CD8-positive, alpha-beta memory T cell (primary cell): Measurements from ENCODE around the gene PDXP. TPM values are rescaled to one million over a fixed set of nuclear protein-coding genes. Genes with fewer than 3 reads are reported as not detected.
A peak's percentile ranks its signal among the peaks of the same experiment; 100 is the strongest.

Experiments used
- CTCF ChIA-PET: fragments of 350-600 bp; sonication (Branson Sonifier 250); formaldehyde crosslinking; loops from one replicate; lab custom pipeline; 2021; ENCODE audit warnings: antibody characterized with exemption; lab: Charles Lee
- POLR2A ChIA-PET: fragments of 350-600 bp; sonication (Branson Sonifier 250); formaldehyde crosslinking; loops from one replicate; lab custom pipeline; 2021; ENCODE audit warnings: antibody characterized with exemption; lab: Charles Lee
- DNase-seq, 5 donors: peaks; one replicate each; pipeline versions ENCODE4 v3.0.0 to v3.0.0-alpha.2; 2020 to 2022; ENCODE audit warnings: mixed read lengths in 1 of 5
- H3K27ac ChIP-seq: one replicate; pipeline ENCODE4 v1.7.0; 2013; ENCODE audit warnings: low read depth, mild to moderate bottlenecking, low read length, moderate library complexity
- H3K27me3 ChIP-seq: 2 replicates; pipeline ENCODE4 v1.7.0; 2013; ENCODE audit warnings: low read length, mild to moderate bottlenecking; ENCODE audit not compliant: insufficient read depth, poor library complexity, severe bottlenecking
- H3K36me3 ChIP-seq: 2 replicates; pipeline ENCODE4 v1.7.0; 2013; ENCODE audit warnings: mild to moderate bottlenecking, low read length, moderate library complexity; ENCODE audit not compliant: insufficient read depth
- H3K4me1 ChIP-seq: 2 replicates; pipeline ENCODE4 v1.7.0; 2013; ENCODE audit warnings: mild to moderate bottlenecking, low read length, moderate library complexity; ENCODE audit not compliant: insufficient read depth
- H3K4me3 ChIP-seq: 2 replicates; pipeline ENCODE4 v1.7.0; 2013; ENCODE audit warnings: mild to moderate bottlenecking, low read length
- H3K9me3 ChIP-seq: 2 replicates; pipeline ENCODE4 v1.7.0; 2013; ENCODE audit warnings: mild to moderate bottlenecking, low read length
- H3K27ac Mint-ChIP-seq, 8 donors: one replicate each; pipeline ENCODE4 v1.8.0; 2020 to 2021; ENCODE audit warnings: mixed read lengths in 8 of 8, mild to moderate bottlenecking in 6 of 8, inconsistent platforms in 3 of 8, moderate library complexity in 3 of 8
- H3K27me3 Mint-ChIP-seq, 2 donors: one replicate each; pipeline ENCODE4 v1.8.0; 2020 to 2021; ENCODE audit warnings: mixed read lengths in 2 of 2, mild to moderate bottlenecking in 1 of 2, moderate library complexity in 1 of 2
- H3K36me3 Mint-ChIP-seq, 3 donors: one replicate each; pipeline ENCODE4 v1.8.0; 2020 to 2021; ENCODE audit warnings: mixed read lengths in 3 of 3, inconsistent platforms in 1 of 3, mild to moderate bottlenecking in 1 of 3
- H3K4me1 Mint-ChIP-seq, 3 donors: one replicate each; pipeline ENCODE4 v1.8.0; 2020 to 2021; ENCODE audit warnings: mixed read lengths in 3 of 3, inconsistent platforms in 1 of 3, mild to moderate bottlenecking in 1 of 3
- H3K4me3 Mint-ChIP-seq, 7 donors: one replicate each; pipeline ENCODE4 v1.8.0; 2020 to 2021; ENCODE audit warnings: mixed read lengths in 7 of 7, mild to moderate bottlenecking in 6 of 7, moderate library complexity in 4 of 7, inconsistent platforms in 2 of 7
- H3K9me3 Mint-ChIP-seq, 5 donors: one replicate each; pipeline ENCODE4 v1.8.0; 2020 to 2022; ENCODE audit warnings: mixed read lengths in 5 of 5, mild to moderate bottlenecking in 3 of 5, moderate library complexity in 2 of 5, inconsistent platforms in 1 of 5
- polyA plus RNA-seq: library from polyadenylated mRNA; unstranded; fragments of 300-500 nt; fragmentation: Illumina TruSeq; gene quantifications from one replicate; pipeline ENCODE4 v1.2.3, GENCODE V29; 2021
- total RNA-seq, 2 experiments: library from RNA; stranded (reverse); gene quantifications; one replicate each; pipeline ENCODE4 v1.2.3, GENCODE V29; 2021

PDXP gene
- total and polyA plus RNA-seq, 3 experiments from 2014 or later = 7.1 to 37.8 (median 36.0) TPM

DNA sequence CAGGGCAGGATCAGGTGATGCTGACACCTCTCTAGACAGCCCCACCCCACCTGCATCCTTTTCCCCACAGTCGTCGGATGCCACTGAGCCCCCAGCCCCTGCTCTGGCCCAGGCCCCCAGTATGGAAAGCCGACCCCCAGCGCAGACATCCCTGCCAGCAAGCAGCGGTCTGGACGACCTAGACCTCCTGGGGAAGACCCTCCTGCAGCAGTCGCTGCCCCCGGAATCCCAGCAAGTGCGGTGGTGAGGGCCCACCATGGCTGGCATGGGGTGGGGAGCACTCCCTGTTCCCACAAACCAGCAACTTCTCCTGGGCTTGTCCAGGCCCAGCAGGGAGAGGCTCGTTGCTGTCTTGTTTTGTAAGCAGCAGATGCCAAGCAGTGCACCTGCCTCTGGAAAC, 28.6 kb upstream of the PDXP start:
- no peak for DNase-seq
- peaks cover 79% of the 10 kb centered on the region for H3K4me1 ChIP-seq
- no peaks in the 10 kb centered on the region for H3K27me3 Mint-ChIP-seq
- no peak overlapping the region for H3K27ac ChIP-seq
- peaks cover 0 to 18% (median 2%) of the 10 kb centered on the region in 3 donors for H3K36me3 Mint-ChIP-seq
- peak overlapping the region in 4 of 8 donors; percentile 36 to 70 (median 49) for H3K27ac Mint-ChIP-seq
- no peaks in the 10 kb centered on the region for H3K36me3 ChIP-seq
- no peak overlapping the region for H3K4me3 ChIP-seq
- H3K27me3 ChIP-seq = no peaks in the 10 kb centered on the region
- H3K9me3 ChIP-seq = no peaks in the 10 kb centered on the region
- H3K9me3 Mint-ChIP-seq = no peaks in the 10 kb centered on the region
- H3K4me3 Mint-ChIP-seq = peak overlapping the region in 2 of 7 donors; percentile 9 to 44
- peaks cover 61 to 92% (median 65%) of the 10 kb centered on the region in 3 donors for H3K4me1 Mint-ChIP-seq
- ChIA-PET POLR2A (interaction anchor here (1.5 to 9.6 kb wide), 2 partner anchors 21 to 28 kb away, joined by 7 to 50 read pairs; partner anchors contain the start of genes GGA1 and PDXP), CTCF (interaction anchor here (1.1 to 11.2 kb wide), 2 partner anchors 11 to 23 kb away, joined by 3 to 236 read pairs; partner anchors contain the start of gene SH3BP1)

DNA sequence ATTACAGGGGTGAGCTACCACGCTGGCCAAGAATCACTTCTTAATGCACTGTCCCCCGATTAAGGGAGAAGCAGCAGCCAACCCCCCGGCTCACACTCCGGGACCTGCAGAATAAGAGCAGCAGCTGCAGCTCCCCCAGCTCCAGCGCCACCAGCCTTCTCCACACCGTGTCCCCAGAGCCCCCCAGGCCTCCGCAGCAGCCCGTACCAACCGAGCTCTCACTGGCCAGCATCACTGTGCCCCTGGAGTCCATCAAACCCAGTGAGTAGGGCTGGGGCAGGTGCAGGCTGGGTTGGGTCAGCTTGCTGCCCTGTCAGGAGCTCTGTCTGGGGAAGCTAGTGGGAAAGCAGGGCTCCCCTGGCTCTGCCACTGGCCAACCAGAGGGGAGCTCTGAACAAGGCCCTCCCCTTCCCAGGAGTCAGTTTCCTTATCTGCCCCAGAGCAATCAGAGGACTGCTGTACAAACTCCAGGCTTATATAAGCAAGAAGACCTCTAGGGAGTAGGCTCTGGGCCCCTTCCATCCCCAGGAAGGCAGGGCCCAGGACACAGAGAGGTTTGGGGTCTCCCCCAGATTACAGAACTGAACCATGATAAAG, 27.6 kb upstream of the PDXP start:
- CTCF ChIA-PET = interaction anchor here (1.1 to 16.3 kb wide), 7 partner anchors 10 to 51 kb away, joined by 3 to 375 read pairs (median 4); partner anchors contain the start of genes LGALS1, NOL12, PDXP and SH3BP1
- H3K4me1 Mint-ChIP-seq = peaks cover 60 to 92% (median 63%) of the 10 kb centered on the region in 3 donors

DNA sequence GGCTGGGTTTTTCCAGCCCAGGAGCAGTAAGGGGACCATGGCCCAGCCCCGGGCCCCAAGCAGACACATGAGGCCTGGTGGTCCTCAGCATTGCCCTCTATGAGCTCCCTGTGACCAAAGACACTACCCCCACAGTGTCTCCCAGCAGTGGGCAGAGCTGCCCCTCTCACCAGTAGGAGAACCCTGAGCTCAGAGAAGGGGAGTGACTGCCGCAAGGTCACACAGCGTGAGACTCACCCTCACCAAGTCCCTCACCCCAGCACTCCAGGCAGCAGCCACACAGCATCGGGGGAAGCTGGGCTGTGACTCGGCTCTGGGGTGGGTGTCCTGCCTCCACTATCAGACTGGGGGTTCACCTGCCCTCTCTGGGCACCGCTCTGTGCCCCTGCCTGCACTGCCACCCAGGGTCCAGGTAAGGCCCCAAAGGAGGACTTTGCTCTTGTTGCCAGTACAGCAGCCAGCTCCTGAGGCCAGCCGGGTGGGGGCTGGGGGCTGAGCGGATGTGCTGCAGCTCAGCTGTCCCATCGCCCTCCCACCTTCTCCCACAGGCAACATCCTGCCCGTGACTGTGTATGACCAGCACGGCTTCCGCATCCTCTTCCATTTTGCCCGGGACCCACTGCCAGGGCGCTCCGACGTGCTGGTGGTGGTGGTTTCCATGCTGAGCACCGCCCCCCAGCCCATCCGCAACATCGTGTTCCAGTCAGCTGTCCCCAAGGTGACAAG, 26.9 kb upstream of the PDXP start:
- H3K9me3 ChIP-seq = no peaks in the 10 kb centered on the region
- POLR2A ChIA-PET = interaction anchor here (0.9 to 9.6 kb wide), 8 partner anchors 11 to 50 kb away, joined by 3 to 50 read pairs (median 6); partner anchors contain the start of genes GGA1, LGALS1 and PDXP
- DNase-seq = peak; percentile 30 to 75 (median 48)
- H3K36me3 ChIP-seq = no peaks in the 10 kb centered on the region
- H3K27ac Mint-ChIP-seq = peak overlapping the region; percentile 65 to 97 (median 88)
- peak overlapping the region; percentile 59 for H3K27ac ChIP-seq
- CTCF ChIA-PET = interaction anchor here (0.8 to 16.3 kb wide), 9 partner anchors 8 to 50 kb away, joined by 3 to 375 read pairs (median 20); partner anchors contain the start of genes GGA1, LGALS1, NOL12 and PDXP
- H3K27me3 Mint-ChIP-seq = no peaks in the 10 kb centered on the region
- no peaks in the 10 kb centered on the region for H3K27me3 ChIP-seq
- H3K4me3 ChIP-seq = no peak overlapping the region
- peak overlapping the region; percentile 54 to 90 (median 73) for H3K4me3 Mint-ChIP-seq
- H3K36me3 Mint-ChIP-seq = peaks cover 0 to 14% (median 0%) of the 10 kb centered on the region in 3 donors
- peaks cover 65 to 92% (median 70%) of the 10 kb centered on the region in 3 donors for H3K4me1 Mint-ChIP-seq
- H3K9me3 Mint-ChIP-seq = no peaks in the 10 kb centered on the region
- peaks cover 77% of the 10 kb centered on the region for H3K4me1 ChIP-seq

More for the DNA sequence above, 27.6 kb upstream of the PDXP start:
- Mint-ChIP-seq H3K4me3 (peak overlapping the region in 4 of 7 donors; percentile 20 to 69 (median 48)), H3K27me3 (no peaks in the 10 kb centered on the region), H3K27ac (peak overlapping the region; percentile 79 to 97 (median 88)), H3K9me3 (no peaks in the 10 kb centered on the region), H3K36me3 (peaks cover 0 to 14% (median 0%) of the 10 kb centered on the region in 3 donors)
- DNase-seq = no peak
- Histone ChIP-seq H3K4me3 (no peak overlapping the region), H3K27ac (peak overlapping the region; percentile 59), H3K36me3 (no peaks in the 10 kb centered on the region), H3K4me1 (peaks cover 77% of the 10 kb centered on the region), H3K27me3 (no peaks in the 10 kb centered on the region), H3K9me3 (no peaks in the 10 kb centered on the region)
- POLR2A ChIA-PET = interaction anchor here (0.9 to 9.6 kb wide), 4 partner anchors 12 to 45 kb away, joined by 4 to 50 read pairs (median 6); partner anchors contain the start of genes GGA1, LGALS1 and PDXP

DNA sequence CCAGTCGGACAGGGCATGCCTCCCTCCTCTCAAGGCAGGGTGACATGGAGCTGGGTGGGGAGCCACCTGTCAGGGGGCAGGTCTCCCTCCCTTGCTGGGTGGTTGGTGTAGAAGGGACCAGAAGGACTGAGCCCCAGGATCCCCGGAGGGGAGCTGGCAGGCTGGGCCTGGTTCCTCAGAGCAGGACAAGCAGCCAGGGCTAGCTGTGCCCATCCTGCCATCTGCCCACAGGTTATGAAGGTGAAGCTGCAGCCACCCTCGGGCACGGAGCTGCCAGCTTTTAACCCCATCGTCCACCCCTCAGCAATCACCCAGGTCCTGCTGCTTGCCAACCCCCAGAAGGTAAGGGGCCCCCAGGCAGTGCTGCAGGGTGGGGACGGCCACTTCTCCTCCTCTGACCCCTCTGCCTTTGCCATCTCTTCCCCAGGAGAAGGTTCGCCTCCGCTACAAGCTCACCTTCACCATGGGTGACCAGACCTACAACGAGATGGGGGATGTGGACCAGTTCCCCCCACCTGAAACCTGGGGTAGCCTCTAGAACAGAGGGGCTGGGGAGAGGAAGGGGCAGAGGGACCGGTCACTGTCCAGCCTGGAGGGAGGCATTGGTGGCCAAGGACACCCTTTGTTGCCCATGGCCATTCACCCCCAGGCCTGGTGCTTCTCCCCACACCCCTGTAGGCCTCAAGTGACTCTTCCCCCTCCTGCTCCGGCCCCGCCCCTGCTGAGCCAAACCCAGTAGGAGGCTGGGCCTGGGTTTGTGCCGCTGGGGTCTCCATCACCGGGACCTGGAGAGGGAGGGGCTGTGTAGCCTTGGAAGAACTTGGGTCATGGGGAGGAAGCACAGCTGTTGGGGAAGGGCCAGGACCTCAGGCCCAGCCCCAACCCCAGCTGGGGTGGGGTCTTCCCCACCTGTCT, 26.1 kb upstream of the PDXP start:
- peak overlapping the region; percentile 49 for H3K4me3 ChIP-seq
- Mint-ChIP-seq H3K9me3 (no peaks in the 10 kb centered on the region), H3K27ac (peak overlapping the region; percentile 89 to 99 (median 95))

DNA sequence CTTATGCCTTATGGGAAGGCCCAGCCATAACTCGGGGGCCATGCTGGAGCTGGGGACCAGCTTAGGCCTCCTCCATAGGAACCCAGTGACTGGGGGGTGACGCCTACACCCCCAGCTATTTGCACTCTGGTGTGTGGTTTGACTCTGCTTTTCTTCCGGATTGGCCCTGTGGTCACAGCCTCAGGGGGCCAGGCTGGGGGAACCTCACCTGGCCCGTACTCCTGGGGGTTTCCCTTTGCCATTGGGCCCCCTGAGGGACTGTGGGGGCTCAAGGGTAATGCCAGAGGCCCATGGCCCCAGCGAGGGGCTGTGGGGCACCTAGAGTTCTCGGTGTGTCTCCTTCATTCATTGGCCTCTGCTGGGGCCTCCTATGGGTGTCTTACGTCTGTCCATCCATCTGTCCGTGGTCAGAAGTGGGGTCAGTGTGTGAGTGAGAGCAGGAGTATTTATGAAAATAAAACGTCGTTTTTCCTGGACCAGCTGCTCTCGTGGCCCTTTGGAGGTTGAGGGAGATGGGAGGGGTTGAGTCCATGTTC, 25.4 kb upstream of the PDXP start:
- Histone ChIP-seq H3K36me3 (no peaks in the 10 kb centered on the region), H3K4me3 (peak overlapping the region; percentile 49), H3K4me1 (peaks cover 77% of the 10 kb centered on the region), H3K27ac (peak overlapping the region; percentile 59), H3K9me3 (no peaks in the 10 kb centered on the region), H3K27me3 (no peaks in the 10 kb centered on the region)
- DNase-seq = peak; percentile 44 to 80 (median 62)
- CTCF ChIA-PET = interaction anchor here (0.6 to 16.3 kb wide), 10 partner anchors 8 to 544 kb away, joined by 3 to 375 read pairs (median 12); partner anchors contain the start of genes GGA1, LGALS1, NOL12 and PDXP
- Mint-ChIP-seq H3K4me3 (peak overlapping the region; percentile 72 to 95 (median 77)), H3K36me3 (peaks cover 0 to 14% (median 0%) of the 10 kb centered on the region in 3 donors), H3K9me3 (no peaks in the 10 kb centered on the region), H3K27me3 (no peaks in the 10 kb centered on the region), H3K27ac (peak overlapping the region; percentile 89 to 99 (median 95)), H3K4me1 (peaks cover 64 to 92% (median 69%) of the 10 kb centered on the region in 3 donors)
- POLR2A ChIA-PET = interaction anchor here (0.5 to 9.6 kb wide), 6 partner anchors 9 to 211 kb away, joined by 3 to 50 read pairs (median 12); partner anchors contain the start of genes ANKRD54, GGA1, LGALS1 and PDXP

More for the DNA sequence above, 26.1 kb upstream of the PDXP start:
- Histone ChIP-seq H3K27me3 (no peaks in the 10 kb centered on the region), H3K27ac (peak overlapping the region; percentile 59), H3K4me1 (peaks cover 77% of the 10 kb centered on the region), H3K9me3 (no peaks in the 10 kb centered on the region), H3K36me3 (no peaks in the 10 kb centered on the region)
- POLR2A ChIA-PET = interaction anchor here (0.5 to 9.6 kb wide), 7 partner anchors 10 to 212 kb away, joined by 3 to 50 read pairs (median 6); partner anchors contain the start of genes ANKRD54, GGA1, LGALS1 and PDXP
- Mint-ChIP-seq H3K36me3 (peaks cover 0 to 14% (median 0%) of the 10 kb centered on the region in 3 donors), H3K4me1 (peaks cover 65 to 92% (median 71%) of the 10 kb centered on the region in 3 donors), H3K27me3 (no peaks in the 10 kb centered on the region), H3K4me3 (peak overlapping the region; percentile 72 to 95 (median 77))
- no peak for DNase-seq
- CTCF ChIA-PET = interaction anchor here (0.8 to 16.3 kb wide), 9 partner anchors 9 to 173 kb away, joined by 3 to 375 read pairs (median 20); partner anchors contain the start of genes GGA1, LGALS1, NOL12 and PDXP

DNA sequence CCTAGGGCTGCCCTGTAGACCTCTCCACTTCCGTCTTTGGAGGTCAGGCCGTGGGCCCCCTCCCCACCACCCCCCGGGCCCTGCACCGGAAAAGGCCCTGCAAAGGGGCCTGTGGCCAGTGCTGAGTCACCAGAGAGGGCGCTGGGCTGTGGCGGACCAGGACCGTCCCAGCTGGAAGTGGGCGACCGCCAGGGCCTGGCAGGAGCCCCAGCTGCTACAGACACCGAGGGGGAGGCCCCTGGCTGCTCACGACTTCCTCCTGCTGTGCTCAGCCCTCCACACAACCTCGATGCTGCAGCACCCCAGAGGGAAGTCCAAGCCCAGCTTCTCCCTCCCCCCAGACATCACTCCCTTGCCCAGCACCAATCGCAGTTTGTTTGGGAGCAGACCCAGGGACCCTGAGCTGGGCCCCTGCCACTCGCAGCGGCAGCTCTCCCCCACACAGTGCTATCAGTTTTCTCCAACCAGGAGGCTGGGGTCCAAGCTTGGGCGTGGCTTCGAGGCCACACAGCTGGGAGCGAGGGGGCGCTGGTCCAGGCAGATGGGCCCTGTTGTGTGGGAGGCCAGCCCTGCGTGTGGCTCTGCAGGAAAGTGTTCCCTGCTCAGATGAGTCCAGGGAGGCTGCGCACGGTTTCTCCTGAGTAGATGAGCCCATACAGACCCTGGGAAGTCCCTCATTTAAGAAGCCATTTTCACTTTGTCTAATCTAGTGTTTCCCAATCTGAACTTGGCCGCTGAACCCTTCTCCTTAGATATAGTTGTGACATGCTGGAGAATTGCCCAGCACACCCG, 24.7 kb upstream of the PDXP start:
- POLR2A ChIA-PET = interaction anchor here (1.0 to 9.6 kb wide), 4 partner anchors 9 to 43 kb away, joined by 5 to 50 read pairs (median 18); partner anchors contain the start of genes GGA1 and PDXP
- peaks cover 66 to 92% (median 69%) of the 10 kb centered on the region in 3 donors for H3K4me1 Mint-ChIP-seq

More for the DNA sequence above, 24.7 kb upstream of the PDXP start:
- Histone ChIP-seq H3K9me3 (no peaks in the 10 kb centered on the region), H3K36me3 (no peaks in the 10 kb centered on the region), H3K27ac (peak overlapping the region; percentile 59), H3K4me3 (peak overlapping the region; percentile 50), H3K27me3 (no peaks in the 10 kb centered on the region), H3K4me1 (peaks cover 77% of the 10 kb centered on the region)
- Mint-ChIP-seq H3K36me3 (peaks cover 0 to 17% (median 0%) of the 10 kb centered on the region in 3 donors), H3K27me3 (no peaks in the 10 kb centered on the region), H3K27ac (peak overlapping the region; percentile 89 to 99 (median 96)), H3K9me3 (no peaks in the 10 kb centered on the region), H3K4me3 (peak overlapping the region; percentile 72 to 95 (median 83))
- peak; percentile 47 to 80 (median 54) for DNase-seq
- CTCF ChIA-PET = interaction anchor here (0.6 to 16.3 kb wide), 11 partner anchors 7 to 543 kb away, joined by 3 to 375 read pairs (median 5); partner anchors contain the start of genes GGA1, LGALS1, NOL12 and PDXP
